ENCODE measurements around the gene CCSER1. TPM values are rescaled to one million over a fixed set of nuclear protein-coding genes. Genes with fewer than 3 reads are reported as not detected.

CCSER1 gene
- total RNA-seq, 1 experiment from 2014 or later, result 0.63 TPM

DNA sequence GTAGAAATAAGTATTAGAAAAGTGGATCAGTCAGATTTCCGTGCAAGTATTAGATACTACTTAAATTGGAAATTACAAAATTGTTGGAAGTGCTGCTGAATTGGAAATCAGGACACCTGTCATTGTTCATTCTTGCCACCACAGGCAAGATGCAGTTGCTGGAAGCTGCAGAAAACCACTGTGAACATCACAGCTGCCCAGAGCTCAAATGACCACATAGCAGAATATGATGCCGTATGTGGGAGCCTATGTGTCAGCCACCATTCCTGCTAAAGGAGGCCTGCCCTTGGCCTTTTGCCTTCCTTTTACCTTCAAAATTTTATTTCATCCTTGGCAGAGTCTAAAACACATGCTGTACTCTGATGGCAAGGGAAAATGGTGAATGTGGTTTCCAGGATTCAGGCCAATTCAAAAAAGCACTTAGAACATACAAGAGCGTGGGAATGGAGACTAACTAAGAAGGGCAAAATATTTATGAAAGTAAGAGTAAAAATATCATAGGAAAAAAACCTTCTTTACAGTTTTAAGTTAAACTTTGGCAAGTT lies 1171.0 kb downstream of the CCSER1 start:
- H3K27ac Mint-ChIP-seq (ENCODE audit: low read depth, unreplicated experiment), result no peak overlapping the region
- POLR2A ChIA-PET, result no interaction called here
- H3K9me3 Mint-ChIP-seq (ENCODE audit: unreplicated experiment), result peaks cover 7% of the 10 kb centered on the region
- CTCF ChIA-PET, result no interaction called here
- intact Hi-C loops (cut with micrococcal nuclease), result no loop called here
- TF ChIP-seq, protein P1, sequence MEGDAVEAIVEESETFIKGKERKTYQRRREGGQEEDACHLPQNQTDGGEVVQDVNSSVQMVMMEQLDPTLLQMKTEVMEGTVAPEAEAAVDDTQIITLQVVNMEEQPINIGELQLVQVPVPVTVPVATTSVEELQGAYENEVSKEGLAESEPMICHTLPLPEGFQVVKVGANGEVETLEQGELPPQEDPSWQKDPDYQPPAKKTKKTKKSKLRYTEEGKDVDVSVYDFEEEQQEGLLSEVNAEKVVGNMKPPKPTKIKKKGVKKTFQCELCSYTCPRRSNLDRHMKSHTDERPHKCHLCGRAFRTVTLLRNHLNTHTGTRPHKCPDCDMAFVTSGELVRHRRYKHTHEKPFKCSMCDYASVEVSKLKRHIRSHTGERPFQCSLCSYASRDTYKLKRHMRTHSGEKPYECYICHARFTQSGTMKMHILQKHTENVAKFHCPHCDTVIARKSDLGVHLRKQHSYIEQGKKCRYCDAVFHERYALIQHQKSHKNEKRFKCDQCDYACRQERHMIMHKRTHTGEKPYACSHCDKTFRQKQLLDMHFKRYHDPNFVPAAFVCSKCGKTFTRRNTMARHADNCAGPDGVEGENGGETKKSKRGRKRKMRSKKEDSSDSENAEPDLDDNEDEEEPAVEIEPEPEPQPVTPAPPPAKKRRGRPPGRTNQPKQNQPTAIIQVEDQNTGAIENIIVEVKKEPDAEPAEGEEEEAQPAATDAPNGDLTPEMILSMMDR (IDR thresholded peaks at IDR 0.05; ENCODE audit: unreplicated experiment), result no peak
- no peak for DNase-seq (ENCODE audit: unreplicated experiment)
- H3K36me3 Mint-ChIP-seq (ENCODE audit: insufficient read depth, unreplicated experiment), result no peaks in the 10 kb centered on the region
- no peaks in the 10 kb centered on the region for H3K27me3 Mint-ChIP-seq (ENCODE audit: insufficient read depth, unreplicated experiment)
- peaks cover 6% of the 10 kb centered on the region for H3K4me1 Mint-ChIP-seq (ENCODE audit: insufficient read depth, unreplicated experiment)
- no peak overlapping the region for H3K4me3 Mint-ChIP-seq (ENCODE audit: unreplicated experiment)
- no TSS peak for BruUV-seq (replicated peaks)

DNA sequence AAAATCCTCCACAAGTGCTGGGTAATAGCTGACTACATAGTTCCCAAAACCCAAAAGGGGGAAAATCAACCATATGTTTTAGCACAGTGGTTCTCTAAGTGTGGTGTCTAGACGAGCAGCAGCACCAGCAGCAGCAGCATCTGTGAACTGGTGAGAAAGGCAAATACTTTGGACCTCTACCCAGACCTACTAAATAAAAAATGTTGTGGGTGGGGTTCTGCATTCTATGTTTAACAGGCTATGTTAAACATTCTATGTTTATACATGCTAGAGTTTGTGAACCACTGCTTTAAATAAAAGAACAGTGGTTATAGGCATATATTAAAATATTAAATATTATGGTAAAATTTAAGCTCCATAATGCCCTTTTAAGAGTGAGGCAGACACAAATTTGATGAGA lies 1171.6 kb downstream of the CCSER1 start:
- intact Hi-C loops (cut with micrococcal nuclease), result no loop called here
- ChIA-PET CTCF (no interaction called here), POLR2A (no interaction called here)
- peaks cover 6% of the 10 kb centered on the region for H3K4me1 Mint-ChIP-seq (ENCODE audit: insufficient read depth, unreplicated experiment)
- DNase-seq (ENCODE audit: unreplicated experiment), result no peak
- peaks cover 7% of the 10 kb centered on the region for H3K9me3 Mint-ChIP-seq (ENCODE audit: unreplicated experiment)
- H3K36me3 Mint-ChIP-seq (ENCODE audit: insufficient read depth, unreplicated experiment), result no peaks in the 10 kb centered on the region
- no peak overlapping the region for H3K4me3 Mint-ChIP-seq (ENCODE audit: unreplicated experiment)
- H3K27ac Mint-ChIP-seq (ENCODE audit: low read depth, unreplicated experiment), result no peak overlapping the region
- BruUV-seq (replicated peaks), result no TSS peak
- H3K27me3 Mint-ChIP-seq (ENCODE audit: insufficient read depth, unreplicated experiment), result no peaks in the 10 kb centered on the region
- TF ChIP-seq, protein P1 (IDR thresholded peaks at IDR 0.05; ENCODE audit: unreplicated experiment), result no peak

DNA sequence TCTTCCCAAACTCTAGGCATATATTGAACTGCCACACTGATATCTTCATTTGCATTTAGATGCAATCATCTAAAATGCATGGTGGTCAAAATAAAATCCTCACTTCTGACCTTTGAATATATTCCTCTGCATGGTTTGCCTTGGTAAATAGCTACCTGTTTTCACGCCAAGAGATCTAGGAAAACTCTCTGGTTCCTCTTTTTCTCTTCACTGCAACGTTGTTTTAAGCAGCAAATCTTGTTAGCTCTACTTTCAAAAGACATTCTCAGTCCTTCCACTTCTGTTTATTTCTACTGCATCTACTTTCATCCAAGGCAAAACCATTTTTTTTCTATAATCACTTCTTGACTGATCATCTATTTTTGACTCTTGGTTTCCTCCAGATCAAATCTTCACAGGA lies 1174.9 kb downstream of the CCSER1 start:
- no peaks in the 10 kb centered on the region for H3K36me3 Mint-ChIP-seq (ENCODE audit: insufficient read depth, unreplicated experiment)
- no peak overlapping the region for H3K4me3 Mint-ChIP-seq (ENCODE audit: unreplicated experiment)
- ChIA-PET POLR2A (no interaction called here), CTCF (no interaction called here)
- H3K4me1 Mint-ChIP-seq (ENCODE audit: insufficient read depth, unreplicated experiment), result peaks cover 6% of the 10 kb centered on the region
- BruUV-seq (replicated peaks), result no TSS peak
- H3K9me3 Mint-ChIP-seq (ENCODE audit: unreplicated experiment), result no peaks in the 10 kb centered on the region
- TF ChIP-seq, protein P1 (IDR thresholded peaks at IDR 0.05; ENCODE audit: unreplicated experiment), result no peak
- no peaks in the 10 kb centered on the region for H3K27me3 Mint-ChIP-seq (ENCODE audit: insufficient read depth, unreplicated experiment)
- no peak overlapping the region for H3K27ac Mint-ChIP-seq (ENCODE audit: low read depth, unreplicated experiment)
- no peak for DNase-seq (ENCODE audit: unreplicated experiment)
- intact Hi-C loops (cut with micrococcal nuclease), result no loop called here

DNA sequence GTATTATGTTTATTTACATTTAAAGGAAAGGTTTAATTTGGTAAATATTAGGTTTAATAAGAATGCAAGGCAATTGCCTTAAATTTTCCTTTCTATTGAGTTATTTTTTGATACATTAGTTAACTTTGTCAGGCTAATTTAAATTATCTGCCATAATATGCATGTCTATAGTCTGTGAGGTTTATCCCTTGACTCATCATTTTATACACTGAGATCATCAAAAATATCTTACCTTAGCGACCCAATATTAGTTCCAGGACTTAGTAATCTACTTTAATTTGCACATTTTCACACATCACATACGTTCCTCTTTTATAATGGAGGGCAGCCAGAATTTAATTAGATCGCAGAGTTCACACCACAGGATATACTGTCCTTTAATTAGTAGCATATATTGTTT lies 1177.1 kb downstream of the CCSER1 start:
- Mint-ChIP-seq H3K4me1 (ENCODE audit: insufficient read depth, unreplicated experiment) (peaks cover 6% of the 10 kb centered on the region), H3K4me3 (ENCODE audit: unreplicated experiment) (no peak overlapping the region), H3K9me3 (ENCODE audit: unreplicated experiment) (no peaks in the 10 kb centered on the region), H3K27ac (ENCODE audit: low read depth, unreplicated experiment) (no peak overlapping the region), H3K27me3 (ENCODE audit: insufficient read depth, unreplicated experiment) (no peaks in the 10 kb centered on the region), H3K36me3 (ENCODE audit: insufficient read depth, unreplicated experiment) (no peaks in the 10 kb centered on the region)
- CTCF ChIA-PET, result no interaction called here
- DNase-seq (ENCODE audit: unreplicated experiment), result no peak
- TF ChIP-seq, protein P1 (IDR thresholded peaks at IDR 0.05; ENCODE audit: unreplicated experiment), result no peak
- POLR2A ChIA-PET, result no interaction called here
- BruUV-seq (replicated peaks), result no TSS peak
- intact Hi-C loops (cut with micrococcal nuclease), result no loop called here

All from MCF 10A (cell line).